ENCODE results near the gene XRCC5.

XRCC5 gene

DNA sequence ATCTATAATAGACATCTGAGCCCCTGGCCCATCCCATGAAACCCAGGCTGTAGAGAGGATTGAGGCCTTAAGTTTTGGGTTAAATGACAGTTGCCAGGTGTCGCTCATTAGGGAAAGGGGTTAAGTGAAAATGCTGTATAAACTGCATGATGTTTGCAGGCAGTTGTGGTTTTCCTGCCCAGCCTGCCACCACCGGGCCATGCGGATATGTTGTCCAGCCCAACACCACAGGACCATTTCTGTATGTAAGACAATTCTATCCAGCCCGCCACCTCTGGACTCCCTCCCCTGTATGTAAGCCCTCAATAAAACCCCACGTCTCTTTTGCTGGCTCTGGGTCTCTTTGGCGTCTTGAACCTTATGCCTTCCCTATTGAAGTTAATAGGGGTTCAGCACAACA, 110.7 kb downstream of the XRCC5 start:
- H3K4me2 ChIP-seq (ENCODE audit: low read length), result no peak overlapping the region
- no peak overlapping the region for H3K9ac ChIP-seq (ENCODE audit: low read length)
- no peaks in the 10 kb centered on the region for H3K79me2 ChIP-seq (ENCODE audit: insufficient read depth, low read length)
- peaks cover 13% of the 10 kb centered on the region; the same call in 1 of the 2 replicates for H3K36me3 ChIP-seq (ENCODE audit: insufficient read depth, low read length)
- no peaks in the 10 kb centered on the region for H3F3A ChIP-seq (ENCODE audit: insufficient read depth, low read length)
- H3K27me3 ChIP-seq (ENCODE audit: insufficient read depth, low read length), result no peaks in the 10 kb centered on the region
- H3K9me2 ChIP-seq (ENCODE audit: low read depth, low read length), result no peaks in the 10 kb centered on the region
- no peaks in the 10 kb centered on the region for H4K20me1 ChIP-seq (ENCODE audit: insufficient read depth, low read length)
- no peaks in the 10 kb centered on the region for H3K4me1 ChIP-seq (ENCODE audit: insufficient read depth, low read length, severe bottlenecking)
- H2AFZ ChIP-seq (ENCODE audit: low read length), result no peak overlapping the region
- no peaks in the 10 kb centered on the region for H3K9me3 ChIP-seq (ENCODE audit: low read length)
- no peak overlapping the region for H3K27ac ChIP-seq (ENCODE audit: low read depth, low read length, poor library complexity, severe bottlenecking)
- TF ChIP-seq, protein P1, sequence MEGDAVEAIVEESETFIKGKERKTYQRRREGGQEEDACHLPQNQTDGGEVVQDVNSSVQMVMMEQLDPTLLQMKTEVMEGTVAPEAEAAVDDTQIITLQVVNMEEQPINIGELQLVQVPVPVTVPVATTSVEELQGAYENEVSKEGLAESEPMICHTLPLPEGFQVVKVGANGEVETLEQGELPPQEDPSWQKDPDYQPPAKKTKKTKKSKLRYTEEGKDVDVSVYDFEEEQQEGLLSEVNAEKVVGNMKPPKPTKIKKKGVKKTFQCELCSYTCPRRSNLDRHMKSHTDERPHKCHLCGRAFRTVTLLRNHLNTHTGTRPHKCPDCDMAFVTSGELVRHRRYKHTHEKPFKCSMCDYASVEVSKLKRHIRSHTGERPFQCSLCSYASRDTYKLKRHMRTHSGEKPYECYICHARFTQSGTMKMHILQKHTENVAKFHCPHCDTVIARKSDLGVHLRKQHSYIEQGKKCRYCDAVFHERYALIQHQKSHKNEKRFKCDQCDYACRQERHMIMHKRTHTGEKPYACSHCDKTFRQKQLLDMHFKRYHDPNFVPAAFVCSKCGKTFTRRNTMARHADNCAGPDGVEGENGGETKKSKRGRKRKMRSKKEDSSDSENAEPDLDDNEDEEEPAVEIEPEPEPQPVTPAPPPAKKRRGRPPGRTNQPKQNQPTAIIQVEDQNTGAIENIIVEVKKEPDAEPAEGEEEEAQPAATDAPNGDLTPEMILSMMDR (IDR thresholded peaks at IDR 0.05; ENCODE audit: low read length), result no peak
- no peak for TF ChIP-seq EZH2 (IDR thresholded peaks at IDR 0.05; ENCODE audit: borderline replicate concordance, low read length)
- no peak overlapping the region for H3K4me3 ChIP-seq (ENCODE audit: low read depth, low read length, poor library complexity, severe bottlenecking)

DNA sequence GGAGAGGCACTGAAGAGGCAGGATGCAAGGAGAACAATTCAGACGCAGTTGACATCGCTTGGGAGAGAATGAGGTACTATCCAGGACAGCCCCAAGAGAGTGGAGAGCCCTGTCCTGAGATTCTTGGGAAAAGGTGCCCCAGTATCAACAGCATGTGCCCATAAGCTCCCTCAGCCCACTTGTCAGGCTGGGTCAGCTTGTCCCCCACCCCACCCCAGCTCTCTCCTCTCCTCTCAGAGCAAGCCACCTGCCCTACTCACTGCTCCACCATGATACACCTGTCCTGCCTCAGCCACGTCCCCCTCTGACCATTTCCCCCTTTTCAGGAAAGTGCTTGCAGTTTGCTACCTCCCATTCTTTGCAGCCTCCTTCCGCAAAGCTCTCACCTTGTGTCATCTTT, 111.8 kb downstream of the XRCC5 start:
- Histone ChIP-seq H3K9ac (ENCODE audit: low read length) (no peak overlapping the region), H3K4me2 (ENCODE audit: low read length) (no peak overlapping the region)

DNA sequence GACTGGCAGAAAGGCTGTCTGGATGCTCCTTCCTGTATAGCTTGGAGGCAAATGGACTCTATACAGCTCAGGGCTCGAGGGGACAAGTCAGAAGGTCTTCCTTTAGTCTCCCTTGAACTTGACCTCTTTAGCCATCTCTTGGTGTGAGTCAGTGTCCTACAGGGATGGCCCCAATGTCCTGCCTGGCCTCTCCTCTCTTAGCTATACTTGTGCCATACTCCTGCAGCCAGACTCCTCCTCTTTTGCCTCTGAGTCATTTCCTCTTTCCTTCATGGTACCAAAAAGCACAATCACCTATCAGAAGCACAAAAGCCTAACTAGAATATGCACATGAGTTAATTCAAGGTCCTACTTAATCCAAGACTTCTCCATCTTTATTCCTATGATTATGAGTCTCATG, 112.7 kb downstream of the XRCC5 start:
- Histone ChIP-seq H3K4me2 (ENCODE audit: low read length) (no peak overlapping the region), H4K20me1 (ENCODE audit: insufficient read depth, low read length) (no peaks in the 10 kb centered on the region), H3K27me3 (ENCODE audit: insufficient read depth, low read length) (no peaks in the 10 kb centered on the region), H2AFZ (ENCODE audit: low read length) (no peak overlapping the region), H3K9me3 (ENCODE audit: low read length) (no peaks in the 10 kb centered on the region), H3K4me1 (ENCODE audit: insufficient read depth, low read length, severe bottlenecking) (no peaks in the 10 kb centered on the region), H3K4me3 (ENCODE audit: low read depth, low read length, poor library complexity, severe bottlenecking) (no peak overlapping the region), H3K9ac (ENCODE audit: low read length) (no peak overlapping the region), H3K9me2 (ENCODE audit: low read depth, low read length) (no peaks in the 10 kb centered on the region), H3K27ac (ENCODE audit: low read depth, low read length, poor library complexity, severe bottlenecking) (no peak overlapping the region), H3K36me3 (ENCODE audit: insufficient read depth, low read length) (peaks cover 13% of the 10 kb centered on the region; the same call in 1 of the 2 replicates), H3F3A (ENCODE audit: insufficient read depth, low read length) (no peaks in the 10 kb centered on the region), H3K79me2 (ENCODE audit: insufficient read depth, low read length) (no peaks in the 10 kb centered on the region)
- TF ChIP-seq, protein P1 (IDR thresholded peaks at IDR 0.05; ENCODE audit: low read length), result no peak

More for the DNA sequence above, 111.8 kb downstream of the XRCC5 start:
- Histone ChIP-seq H3K79me2 (ENCODE audit: insufficient read depth, low read length) (no peaks in the 10 kb centered on the region), H3K9me2 (ENCODE audit: low read depth, low read length) (no peaks in the 10 kb centered on the region), H4K20me1 (ENCODE audit: insufficient read depth, low read length) (no peaks in the 10 kb centered on the region), H3K4me1 (ENCODE audit: insufficient read depth, low read length, severe bottlenecking) (no peaks in the 10 kb centered on the region), H2AFZ (ENCODE audit: low read length) (no peak overlapping the region), H3F3A (ENCODE audit: insufficient read depth, low read length) (no peaks in the 10 kb centered on the region), H3K36me3 (ENCODE audit: insufficient read depth, low read length) (peaks cover 13% of the 10 kb centered on the region; the same call in 1 of the 2 replicates), H3K27ac (ENCODE audit: low read depth, low read length, poor library complexity, severe bottlenecking) (no peak overlapping the region), H3K4me3 (ENCODE audit: low read depth, low read length, poor library complexity, severe bottlenecking) (no peak overlapping the region), H3K27me3 (ENCODE audit: insufficient read depth, low read length) (no peaks in the 10 kb centered on the region), H3K9me3 (ENCODE audit: low read length) (no peaks in the 10 kb centered on the region)
- no peak for TF ChIP-seq EZH2 (IDR thresholded peaks at IDR 0.05; ENCODE audit: borderline replicate concordance, low read length)
- TF ChIP-seq, protein P1 (IDR thresholded peaks at IDR 0.05; ENCODE audit: low read length), result no peak

Measured in OCI-LY1 (cell line).